ENCODE measurements around the gene NAPG. TPM values are rescaled to one million over a fixed set of nuclear protein-coding genes. Genes with fewer than 3 reads are reported as not detected.
A peak's percentile ranks its signal among the peaks of the same experiment; 100 is the strongest.
"Not testable (repeated sequence)": the region's sequence is repeated elsewhere in the genome, so short reads cannot be mapped to it uniquely, and the experiment has no call there.

Gene NAPG
- polyA plus RNA-seq, 3 donors, result 17.1 to 27.1 (median 21.9) TPM

DNA sequence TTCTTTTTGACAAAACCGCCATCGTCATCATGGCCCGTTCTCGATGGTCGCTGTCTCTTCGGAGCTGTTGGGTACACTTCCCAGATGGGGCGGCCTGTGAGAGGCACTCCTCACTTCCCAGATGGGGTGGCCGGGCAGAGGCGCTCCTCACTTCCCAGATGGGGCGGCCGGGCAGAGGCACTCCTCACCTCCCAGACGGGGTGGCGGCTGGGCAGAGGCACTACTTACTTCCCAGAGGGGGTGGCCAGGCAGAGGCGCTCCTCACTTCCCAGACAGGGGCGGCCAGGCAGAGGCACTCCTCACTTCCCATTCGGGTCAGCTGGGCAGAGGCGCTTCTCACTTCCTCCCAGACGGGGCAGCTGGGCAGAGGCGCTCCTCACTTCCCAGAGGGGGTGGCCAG is 19.9 kb upstream of the NAPG start:
- not testable (repeated sequence) for DNase-seq (ENCODE audit: extremely low read depth in 1 of 11, low read depth in 9 of 11, low spot score in 4 of 11)

DNA sequence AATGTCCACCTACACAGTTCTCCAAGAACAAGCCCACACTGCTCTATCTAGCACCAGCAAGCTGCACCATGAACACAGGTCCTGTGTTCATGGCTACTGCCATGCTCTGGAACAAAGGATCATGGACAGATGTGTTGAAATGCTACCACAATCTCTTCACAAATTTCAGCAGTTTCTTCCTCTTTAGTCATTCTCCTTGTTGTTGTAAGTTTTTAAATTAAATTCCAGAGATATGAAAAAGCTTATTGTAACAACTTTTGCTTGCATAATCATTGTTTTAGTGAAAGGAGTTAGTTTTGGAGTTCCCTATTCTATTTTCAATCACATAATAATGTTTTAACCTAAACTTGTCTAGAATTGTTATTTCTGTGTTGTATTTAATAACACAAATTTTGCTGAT is 17.2 kb upstream of the NAPG start:
- DNase-seq (ENCODE audit: extremely low read depth in 1 of 11, low read depth in 9 of 11, low spot score in 4 of 11), result no peak

DNA sequence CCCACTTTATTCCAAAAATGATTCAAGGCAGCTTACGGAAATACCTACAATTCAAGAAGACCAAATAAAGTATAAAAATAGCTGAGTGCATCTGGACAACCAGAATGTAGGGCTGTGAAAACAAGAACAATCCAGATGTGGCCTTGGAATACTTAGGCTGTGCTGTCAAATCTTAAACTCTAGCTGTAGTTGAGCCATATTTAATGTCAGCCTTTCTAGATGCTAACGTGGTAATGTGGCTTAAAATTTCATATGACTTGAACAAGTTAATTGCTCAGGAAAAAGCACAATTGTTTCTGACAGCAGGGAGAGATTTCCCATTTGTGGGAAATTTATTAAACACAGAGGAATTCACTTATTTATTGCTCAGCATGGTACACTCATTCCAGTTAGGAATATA is 14.6 kb upstream of the NAPG start:
- no peak for DNase-seq (ENCODE audit: extremely low read depth in 1 of 11, low read depth in 9 of 11, low spot score in 4 of 11)

DNA sequence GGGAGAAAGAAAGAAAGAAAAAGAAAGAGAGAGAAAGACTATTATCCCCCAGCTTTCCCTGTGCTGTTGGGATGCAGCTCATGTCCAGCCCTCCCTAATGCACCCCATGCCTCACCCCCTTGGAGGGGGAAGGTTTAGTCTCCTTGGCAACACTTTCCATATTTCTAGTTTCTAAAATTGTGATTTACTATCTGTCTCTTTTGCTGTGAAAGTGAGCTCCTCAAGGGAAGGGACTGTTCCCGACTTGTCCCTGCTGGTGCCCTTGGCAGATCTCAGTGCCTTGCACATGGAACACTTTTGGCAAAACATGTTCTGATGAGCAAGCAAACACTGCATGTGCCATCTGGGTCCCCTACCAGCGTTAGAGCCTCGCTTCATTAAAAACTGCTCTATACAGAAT is 11.7 kb upstream of the NAPG start:
- DNase-seq (ENCODE audit: extremely low read depth in 1 of 11, low read depth in 9 of 11, low spot score in 4 of 11), result no peak

DNA sequence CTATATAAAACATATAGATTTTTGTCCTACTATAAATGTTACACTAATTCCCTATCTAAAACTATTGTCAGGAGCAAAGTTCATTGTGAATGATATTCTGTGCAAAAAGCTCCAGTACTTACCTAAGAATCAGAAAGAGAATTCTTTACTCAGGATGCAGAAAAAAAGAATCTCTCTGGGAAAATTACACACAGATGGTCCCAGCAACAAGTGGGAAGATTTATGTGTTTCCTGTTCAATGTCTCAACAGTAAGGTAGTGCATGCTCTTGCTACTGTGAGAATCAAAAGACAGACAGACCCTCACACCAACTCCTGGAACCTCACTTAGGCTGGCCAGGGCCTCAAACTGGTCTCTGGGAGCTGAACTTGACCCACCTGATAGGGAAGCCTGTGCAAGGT is 11.2 kb upstream of the NAPG start:
- no peak for DNase-seq (ENCODE audit: extremely low read depth in 1 of 11, low read depth in 9 of 11, low spot score in 4 of 11)

DNA sequence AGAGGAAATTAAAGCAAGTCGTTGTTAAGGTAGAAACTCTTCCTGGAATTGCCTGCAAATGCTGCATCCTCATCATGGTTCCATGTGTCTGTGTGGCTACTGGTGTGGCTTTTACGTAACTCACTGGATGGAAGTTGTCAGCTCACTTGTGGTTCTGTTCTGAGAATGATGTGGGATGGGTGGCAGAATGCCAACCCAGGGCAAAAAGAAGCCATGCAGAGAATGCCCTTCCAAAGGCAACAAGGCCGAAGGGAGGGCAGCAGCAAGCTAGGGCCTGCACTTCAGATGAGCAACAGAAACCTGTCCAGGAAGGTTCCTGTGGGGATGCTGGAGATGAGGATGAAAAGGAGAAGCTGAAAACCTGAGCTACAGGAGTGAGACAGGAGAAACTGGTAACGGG is 10.4 kb upstream of the NAPG start:
- DNase-seq (ENCODE audit: extremely low read depth in 1 of 11, low read depth in 9 of 11, low spot score in 4 of 11), result no peak

DNA sequence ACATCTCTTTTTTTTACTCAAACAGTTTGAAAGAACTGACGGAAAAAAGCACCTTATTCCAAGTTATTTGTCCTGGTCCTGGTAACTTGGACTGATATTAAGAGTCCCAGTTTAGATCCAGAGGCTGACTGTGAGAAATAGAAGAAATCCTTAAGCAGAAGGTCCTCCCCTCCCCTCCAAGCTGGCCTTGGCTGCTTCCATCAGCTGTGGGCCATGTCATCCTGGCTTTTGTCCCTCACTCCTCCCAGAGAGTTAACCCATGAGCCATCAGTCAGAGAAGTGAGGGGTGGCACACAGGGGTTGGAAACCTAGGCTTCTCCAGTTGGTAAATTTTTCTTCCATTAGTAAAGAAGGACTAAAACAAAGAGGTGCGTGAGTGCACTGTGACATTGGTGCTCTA is 9.7 kb upstream of the NAPG start:
- no peak for DNase-seq (ENCODE audit: extremely low read depth in 1 of 11, low read depth in 9 of 11, low spot score in 4 of 11)

DNA sequence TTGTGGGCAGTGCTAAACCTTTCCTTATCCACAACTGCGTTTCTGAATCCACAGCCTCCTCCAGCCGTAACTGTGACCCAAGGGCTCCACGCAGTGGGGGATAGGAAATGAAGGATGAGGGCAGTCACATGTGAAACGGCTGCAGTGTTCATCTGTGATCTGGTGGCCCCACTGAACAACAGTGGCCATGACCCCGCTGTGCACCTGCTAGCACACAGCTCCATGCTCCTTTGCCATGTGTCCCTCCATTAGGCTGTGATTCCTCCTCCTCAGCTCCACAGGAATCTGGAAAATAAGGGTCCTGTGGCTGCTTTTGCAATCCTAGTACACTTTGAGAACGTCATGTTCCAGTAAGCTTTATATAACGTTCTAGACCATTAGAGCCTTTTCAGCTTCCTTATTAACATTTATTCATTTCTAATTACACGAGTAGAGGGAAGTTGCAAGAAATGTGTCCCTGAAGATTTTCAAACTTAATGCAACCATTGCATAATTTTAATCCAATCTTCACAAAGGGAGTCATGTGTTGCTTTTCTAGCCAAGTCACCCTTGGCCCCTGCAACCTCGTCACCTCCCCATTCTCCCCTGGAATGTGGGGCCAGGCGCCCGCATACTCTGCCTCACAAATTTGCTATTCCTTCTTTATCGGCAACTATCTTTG is 7.1 kb upstream of the NAPG start:
- peak in 7 of 11 donors; percentile 51 to 65 (median 61) for DNase-seq (ENCODE audit: extremely low read depth in 1 of 11, low read depth in 9 of 11, low spot score in 4 of 11)

DNA sequence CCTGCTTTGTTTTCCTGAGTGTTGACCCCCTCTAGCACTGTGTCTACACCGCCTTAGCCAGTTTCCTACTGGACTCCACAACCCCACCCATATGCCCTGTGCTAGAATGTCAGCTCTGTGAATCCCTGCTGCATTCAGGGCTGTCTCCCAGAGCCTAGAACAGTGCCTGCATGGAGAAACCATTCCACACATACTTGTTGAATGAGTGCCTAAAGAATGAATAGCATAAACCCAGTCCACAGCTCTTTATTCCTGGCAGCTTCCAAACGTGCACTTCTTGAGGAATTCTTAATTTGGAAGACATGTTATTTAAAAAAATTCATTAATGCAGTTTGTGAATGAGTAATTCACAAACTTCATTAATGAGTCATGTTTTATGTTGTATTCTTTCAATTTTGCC is 6.5 kb upstream of the NAPG start:
- no peak for DNase-seq (ENCODE audit: extremely low read depth in 1 of 11, low read depth in 9 of 11, low spot score in 4 of 11)

DNA sequence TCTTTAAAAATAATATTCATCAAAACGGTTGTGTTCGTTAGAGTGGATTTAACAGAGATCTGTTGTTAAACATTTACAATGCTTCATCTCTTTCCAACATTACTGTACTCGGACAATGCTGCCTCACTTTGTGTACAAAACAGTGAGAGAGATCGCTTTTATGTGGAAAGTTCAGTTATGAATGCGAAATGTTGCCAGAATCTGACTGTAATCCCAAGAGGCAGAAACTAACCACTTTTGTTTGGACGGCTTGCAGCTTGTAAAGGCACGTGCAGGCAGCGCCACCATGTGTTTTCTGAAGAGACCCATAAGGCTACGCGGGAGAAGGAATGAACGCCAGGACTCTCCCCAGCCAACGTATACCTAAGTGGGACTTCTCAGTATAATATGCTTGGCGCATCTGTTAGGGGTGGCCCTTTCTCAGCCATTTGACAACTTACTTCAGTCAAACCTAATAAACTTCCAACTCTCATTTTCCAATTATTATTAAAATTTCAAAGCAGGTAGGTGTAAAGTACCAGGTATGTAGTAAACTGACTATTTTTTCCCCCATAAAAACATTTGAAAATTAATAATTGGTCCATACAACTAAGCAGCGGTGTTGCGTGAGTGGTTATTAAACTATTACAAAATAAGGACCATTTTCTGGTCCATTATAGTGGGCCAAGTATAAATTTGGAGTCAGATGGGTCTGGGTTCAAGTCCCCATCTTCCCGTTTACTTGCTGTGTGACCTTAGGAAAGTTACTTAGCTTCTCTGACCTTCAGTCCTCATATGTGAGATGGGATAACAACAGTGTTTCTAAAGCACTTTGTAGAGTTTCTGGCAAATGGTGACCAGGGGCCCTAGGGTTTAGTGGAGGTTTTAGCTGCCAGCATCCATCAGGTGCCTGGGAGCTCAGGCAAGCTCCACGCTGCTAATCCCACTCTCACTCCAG is 5.6 kb upstream of the NAPG start:
- peak; percentile 51 to 86 (median 79) for DNase-seq (ENCODE audit: extremely low read depth in 1 of 11, low read depth in 9 of 11, low spot score in 4 of 11)

DNA sequence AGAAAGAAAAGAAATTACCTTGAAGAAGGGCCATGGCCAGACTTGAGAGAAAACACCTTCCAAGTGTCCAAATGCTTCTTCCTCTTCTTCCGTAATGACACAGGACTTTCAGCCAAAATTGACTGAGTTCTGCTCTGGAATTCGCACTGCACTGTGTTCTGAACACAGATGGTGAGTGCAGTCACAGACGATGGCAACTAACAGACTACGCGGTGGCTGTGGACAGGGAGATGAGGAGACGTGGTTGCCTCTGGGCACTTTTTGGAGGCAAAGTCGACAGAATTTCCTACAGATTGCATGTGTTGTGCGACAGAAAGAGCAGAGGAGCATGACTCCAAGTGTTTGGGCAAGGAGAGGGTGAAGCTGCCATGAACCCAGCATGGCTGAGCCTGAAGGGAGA is 4.3 kb upstream of the NAPG start:
- no peak for DNase-seq (ENCODE audit: extremely low read depth in 1 of 11, low read depth in 9 of 11, low spot score in 4 of 11)

DNA sequence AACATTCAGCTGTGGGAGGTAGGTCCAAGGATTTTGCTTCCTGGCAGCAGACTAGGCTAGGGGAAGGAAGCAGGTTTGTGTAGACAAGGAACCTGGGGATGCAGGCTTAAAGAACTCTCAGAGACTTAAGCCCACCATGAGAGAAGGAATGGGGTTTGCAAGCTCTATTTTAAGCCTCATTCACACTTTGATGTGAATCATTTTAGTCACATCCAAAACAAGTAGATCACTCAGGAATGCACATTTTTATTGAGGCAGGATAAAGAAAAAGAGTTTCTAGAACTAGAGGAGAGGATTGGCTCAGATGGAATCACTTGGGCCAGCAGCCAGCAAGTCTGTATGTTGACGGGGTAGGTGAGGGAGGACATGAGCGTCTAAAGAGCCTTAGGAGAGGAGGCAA is 3.3 kb upstream of the NAPG start:
- no peak for DNase-seq (ENCODE audit: extremely low read depth in 1 of 11, low read depth in 9 of 11, low spot score in 4 of 11)

DNA sequence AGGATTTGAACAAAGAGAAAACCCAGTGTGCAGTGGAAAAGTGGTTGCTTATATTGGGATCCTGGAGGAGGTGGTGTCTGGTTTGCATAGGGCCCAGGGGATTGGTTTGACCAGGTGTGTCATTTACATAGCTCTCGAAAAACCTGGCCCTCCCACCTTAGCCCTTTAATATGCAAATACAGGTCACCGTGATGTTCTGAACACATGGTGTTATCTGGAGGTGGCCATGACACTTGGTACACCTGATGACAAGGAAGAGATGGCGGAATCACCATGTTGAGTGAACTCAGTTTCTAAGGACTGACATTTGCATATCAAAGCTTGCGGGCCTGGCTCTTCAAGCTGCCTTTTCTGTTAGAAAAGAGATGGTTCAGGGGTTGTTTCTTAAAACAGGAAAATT is 2.3 kb upstream of the NAPG start:
- no peak for DNase-seq (ENCODE audit: extremely low read depth in 1 of 11, low read depth in 9 of 11, low spot score in 4 of 11)

DNA sequence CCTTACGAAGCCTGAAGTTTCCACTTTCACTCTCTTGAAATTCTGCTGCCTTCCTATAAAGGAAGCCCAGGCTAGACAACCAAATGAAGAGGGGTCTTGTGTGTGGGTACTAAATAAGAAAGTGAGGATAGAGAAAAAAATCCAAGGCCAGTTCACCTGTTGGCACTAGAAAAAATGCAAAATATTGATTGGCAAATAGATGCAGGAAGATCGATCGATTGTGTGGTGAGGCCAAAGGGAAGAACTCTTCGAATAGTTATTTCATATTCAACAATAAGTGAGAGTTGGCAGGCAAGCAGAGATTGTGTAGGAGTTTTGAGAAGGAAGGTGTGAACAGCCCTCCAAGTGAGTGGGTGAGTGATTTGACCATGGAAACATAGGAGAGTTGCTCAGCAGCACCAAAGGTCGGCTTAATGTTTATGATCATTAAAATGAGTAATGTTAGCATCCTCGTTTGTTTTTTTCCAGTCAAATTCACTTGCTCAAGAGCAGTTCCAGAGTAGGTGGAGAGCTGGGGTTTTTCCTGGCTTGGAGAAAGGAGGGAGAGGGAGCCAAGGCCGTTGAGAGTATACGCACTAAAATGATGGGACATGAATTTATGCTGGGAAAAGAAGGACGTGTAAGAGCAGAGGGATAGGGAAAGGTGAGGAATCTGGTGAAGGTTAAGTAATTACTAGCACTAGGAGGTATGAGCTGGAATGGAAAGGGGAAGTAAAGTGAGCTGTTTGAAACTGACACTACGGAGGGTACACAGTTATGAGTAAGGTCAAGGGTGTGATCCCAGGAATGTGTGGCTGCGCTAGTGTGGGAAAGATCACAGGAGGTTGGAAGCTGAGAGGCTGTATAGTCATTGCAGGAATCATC is 1.1 kb upstream of the NAPG start:
- no peak for DNase-seq (ENCODE audit: extremely low read depth in 1 of 11, low read depth in 9 of 11, low spot score in 4 of 11)

DNA sequence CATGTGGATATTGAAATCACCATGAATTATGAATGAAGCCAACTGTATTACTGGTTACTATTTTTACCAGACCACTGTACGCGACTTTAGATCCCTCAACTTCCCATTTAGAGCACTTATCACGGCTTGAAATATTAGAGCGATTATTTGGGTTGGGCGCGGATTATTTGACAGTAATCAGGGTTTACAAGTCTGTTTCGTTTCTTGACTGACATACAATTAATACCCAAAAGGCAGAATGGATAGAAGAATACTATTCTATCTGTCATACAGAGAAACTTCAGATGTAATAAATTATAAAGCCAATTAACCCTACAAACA is 496 bp upstream of the NAPG start:
- DNase-seq (ENCODE audit: extremely low read depth in 1 of 11, low read depth in 9 of 11, low spot score in 4 of 11), result no peak

DNA sequence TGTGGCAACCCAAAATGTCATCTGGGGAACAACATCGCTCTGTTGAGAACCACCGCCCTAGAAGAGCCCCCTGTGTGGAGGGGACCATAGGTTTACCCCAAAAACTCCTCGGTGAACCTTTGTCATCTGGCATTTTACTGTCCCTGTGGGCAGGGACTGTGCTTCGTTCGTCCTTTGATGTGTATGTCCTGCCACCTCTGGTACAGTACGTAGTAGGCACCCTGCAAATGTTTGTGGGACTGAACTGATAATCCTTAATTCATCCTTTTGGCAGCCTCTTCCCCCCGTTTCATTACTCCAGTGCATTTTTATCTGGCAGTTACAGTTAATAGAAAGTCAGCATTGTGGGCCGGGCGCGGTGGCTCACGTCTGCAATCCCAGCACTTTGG is 728 bp downstream of the NAPG start:
- DNase-seq (ENCODE audit: extremely low read depth in 1 of 11, low read depth in 9 of 11, low spot score in 4 of 11), result no peak

DNA sequence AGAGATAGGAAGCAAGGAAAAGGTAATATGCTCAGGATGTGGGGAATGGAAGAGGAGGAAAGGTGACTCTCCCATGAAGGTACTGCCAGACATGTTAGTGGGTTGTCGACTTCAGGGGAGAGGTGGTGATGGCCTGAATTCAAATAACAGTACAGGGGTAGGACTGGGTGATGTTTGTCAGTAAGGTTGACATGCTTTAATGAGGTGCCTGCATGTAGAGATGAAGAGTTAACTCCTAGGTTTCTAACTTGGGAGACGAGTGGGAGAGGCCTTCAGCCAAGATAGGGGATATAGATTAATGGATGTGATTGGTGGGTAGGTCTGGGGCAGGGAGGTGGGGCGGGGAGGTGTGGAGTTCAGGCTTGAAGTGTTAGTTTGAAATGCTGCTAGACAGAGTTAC is 2.6 kb downstream of the NAPG start:
- no peak for DNase-seq (ENCODE audit: extremely low read depth in 1 of 11, low read depth in 9 of 11, low spot score in 4 of 11)

DNA sequence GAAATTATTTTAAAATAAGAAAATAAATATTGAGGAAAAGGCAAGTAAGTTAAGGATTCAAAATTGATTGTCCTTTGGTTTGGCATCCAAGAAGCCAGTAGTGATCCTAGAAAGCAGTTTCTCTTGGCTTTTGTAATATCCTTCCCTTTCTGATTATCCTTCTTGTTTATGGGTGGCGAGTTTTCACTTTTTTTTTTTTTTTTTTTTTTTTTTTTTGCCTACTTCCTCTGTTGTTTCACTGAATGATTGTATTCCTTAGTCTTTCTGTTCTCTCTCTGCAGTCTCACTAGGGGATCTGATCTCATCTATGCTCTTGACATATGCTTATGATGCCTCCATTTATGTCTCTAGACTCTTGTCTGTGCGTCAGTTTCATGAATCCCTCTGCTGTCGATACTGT is 4.2 kb downstream of the NAPG start:
- DNase-seq (ENCODE audit: extremely low read depth in 1 of 11, low read depth in 9 of 11, low spot score in 4 of 11), result no peak

DNA sequence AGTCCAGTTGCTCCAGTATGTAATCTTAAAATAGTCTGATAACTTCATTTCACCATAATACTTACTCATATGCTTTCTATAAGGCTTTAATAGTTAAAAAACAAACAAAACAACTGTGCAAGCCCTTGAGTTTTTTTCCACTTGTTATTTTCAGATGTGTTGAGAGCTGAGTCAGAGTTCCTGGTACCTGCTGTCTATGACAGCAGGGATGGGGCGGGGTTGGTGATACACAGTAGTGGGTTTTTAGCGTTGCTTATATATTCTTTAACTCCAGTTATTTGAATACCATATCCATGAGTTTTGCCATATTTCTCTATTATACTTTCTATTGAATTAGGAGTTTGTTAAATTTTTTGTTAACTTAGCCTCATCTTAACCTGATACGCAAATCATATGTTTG is 5.0 kb downstream of the NAPG start:
- DNase-seq (ENCODE audit: extremely low read depth in 1 of 11, low read depth in 9 of 11, low spot score in 4 of 11), result no peak

DNA sequence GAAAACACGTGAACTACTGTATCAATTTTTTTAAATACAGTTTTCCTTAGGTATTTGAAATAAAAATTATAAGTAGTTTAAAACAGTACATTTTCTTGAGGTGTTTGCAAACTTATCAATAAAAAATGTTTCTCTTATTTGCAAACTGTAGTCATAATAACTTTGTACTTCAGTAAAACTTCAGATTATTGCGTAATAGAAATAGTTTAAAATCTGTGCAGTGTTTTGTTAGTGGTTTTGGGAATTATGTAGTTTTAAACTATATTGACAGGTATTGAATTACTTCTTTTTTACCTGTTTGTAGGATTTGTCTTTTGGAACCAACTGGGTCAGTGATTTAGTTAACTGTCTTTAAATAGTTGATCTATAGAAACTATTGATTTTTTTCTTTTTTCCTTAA is 7.3 kb downstream of the NAPG start:
- DNase-seq (ENCODE audit: extremely low read depth in 1 of 11, low read depth in 9 of 11, low spot score in 4 of 11), result no peak
